ENCODE measurements around the gene HSPA1A.

DNA sequence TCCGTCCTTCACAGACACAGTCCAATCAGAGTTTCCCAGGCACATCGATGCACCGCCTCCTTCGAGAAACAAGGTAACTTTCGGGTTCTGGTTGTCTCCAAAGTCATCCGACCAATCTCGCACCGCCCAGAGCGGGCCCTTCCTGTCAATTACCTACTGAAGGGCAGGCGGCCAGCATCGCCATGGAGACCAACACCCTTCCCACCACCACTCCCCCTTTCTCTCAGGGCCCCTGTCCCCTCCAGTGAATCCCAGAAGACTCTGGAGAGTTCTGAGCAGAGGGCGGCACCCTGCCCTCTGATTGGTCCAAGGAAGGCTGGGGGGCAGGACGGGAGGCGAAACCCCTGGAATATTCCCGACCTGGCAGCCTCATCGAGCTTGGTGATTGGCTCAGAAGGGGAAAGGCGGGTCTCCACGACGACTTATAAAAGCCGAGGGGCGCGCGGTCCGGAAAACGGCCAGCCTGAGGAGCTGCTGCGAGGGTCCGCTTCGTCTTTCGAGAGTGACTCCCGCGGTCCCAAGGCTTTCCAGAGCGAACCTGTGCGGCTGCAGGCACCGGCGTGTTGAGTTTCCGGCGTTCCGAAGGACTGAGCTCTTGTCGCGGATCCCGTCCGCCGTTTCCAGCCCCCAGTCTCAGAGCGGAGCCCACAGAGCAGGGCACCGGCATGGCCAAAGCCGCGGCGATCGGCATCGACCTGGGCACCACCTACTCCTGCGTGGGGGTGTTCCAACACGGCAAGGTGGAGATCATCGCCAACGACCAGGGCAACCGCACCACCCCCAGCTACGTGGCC, 12.1 kb downstream of the HSPA1A start, which contains the start of gene HSPA1B:
- TF ChIP-seq POLR2AphosphoS5 (IDR thresholded peaks at IDR 0.05) = peak; percentile 98 to 100
- TF ChIP-seq CTCF (IDR thresholded peaks at IDR 0.05) = peak in 2 of 6 experiments; percentile 21 to 25
